Fibroblast of skin of right biceps (primary cell): ENCODE data around the gene LPCAT1.

Source experiments
- DNase-seq: peaks from one replicate; pipeline ENCODE4 v3.0.0-alpha.2; 2013

Gene LPCAT1

DNA sequence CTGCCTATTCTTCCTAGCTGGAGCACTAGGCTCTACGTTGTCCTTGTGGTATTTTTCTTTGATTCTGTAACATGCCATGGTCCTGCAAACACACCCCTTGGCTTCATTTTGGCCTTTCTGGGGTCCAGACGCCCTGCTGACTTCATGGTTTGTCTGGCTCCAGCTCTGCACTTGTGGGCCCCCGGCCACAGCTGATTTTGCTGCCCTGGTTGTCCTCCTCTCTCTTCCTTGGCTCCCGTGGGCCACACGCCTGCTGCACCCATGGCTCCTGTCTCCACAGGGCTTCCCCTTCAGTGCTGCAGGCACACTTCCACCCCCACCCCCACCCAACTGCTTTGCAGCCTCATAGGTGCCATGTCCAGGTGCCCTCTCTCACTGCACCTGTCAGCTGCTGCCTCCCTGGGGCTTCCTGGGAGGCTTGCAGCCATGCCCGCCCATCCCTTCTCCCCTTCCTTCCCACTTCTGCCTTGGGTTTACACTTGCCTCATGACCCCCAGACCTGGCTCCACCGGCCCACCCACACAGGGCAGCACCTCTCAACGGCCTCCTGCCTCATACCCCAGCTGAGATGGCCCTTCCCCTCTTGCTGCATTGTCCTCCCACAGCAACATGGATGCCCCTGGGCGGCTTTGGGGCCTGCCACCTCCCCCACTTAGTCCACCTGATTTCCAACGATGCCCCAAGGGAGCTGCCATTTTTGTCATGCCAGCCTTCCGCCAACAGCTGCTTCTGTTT lies 104.1 kb downstream of the LPCAT1 start:
- DNase-seq = no peak

GRCh38 chr5:1418921-1419280 lies 104.9 kb downstream of the LPCAT1 start:
- DNase-seq = no peak

DNA sequence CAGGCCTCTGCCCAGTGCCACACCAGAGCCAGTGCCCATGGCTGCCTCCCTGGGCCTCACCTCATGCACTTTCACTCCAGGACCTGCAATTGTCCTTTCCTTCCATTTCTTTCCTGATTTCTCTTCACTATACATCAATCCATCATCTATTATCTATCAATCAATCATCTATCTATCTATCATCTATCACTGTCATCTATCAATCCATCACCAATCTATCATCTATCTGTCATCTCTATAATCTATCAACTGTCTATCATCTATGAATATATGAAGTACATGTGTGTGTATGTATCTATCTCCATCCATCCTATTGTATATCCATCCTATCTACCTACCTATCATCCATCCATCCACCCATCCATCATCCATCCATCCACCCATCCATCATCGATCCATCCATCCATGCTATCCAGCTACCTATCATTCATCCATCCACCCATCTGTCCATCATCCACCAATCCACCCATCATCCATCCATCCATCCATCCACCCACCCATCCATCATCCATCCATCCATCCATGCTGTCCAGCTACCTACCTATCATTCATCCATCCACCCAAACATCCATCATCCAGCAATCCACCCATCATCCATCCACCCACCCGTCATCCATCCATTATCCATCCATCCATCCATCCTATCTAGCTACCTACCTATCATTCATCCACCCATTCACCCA lies 105.4 kb downstream of the LPCAT1 start:
- DNase-seq = no peak

- DNase-seq = no peak
Measured at GRCh38 chr5:1417586-1418225, 106.1 kb downstream of the LPCAT1 start.

DNA sequence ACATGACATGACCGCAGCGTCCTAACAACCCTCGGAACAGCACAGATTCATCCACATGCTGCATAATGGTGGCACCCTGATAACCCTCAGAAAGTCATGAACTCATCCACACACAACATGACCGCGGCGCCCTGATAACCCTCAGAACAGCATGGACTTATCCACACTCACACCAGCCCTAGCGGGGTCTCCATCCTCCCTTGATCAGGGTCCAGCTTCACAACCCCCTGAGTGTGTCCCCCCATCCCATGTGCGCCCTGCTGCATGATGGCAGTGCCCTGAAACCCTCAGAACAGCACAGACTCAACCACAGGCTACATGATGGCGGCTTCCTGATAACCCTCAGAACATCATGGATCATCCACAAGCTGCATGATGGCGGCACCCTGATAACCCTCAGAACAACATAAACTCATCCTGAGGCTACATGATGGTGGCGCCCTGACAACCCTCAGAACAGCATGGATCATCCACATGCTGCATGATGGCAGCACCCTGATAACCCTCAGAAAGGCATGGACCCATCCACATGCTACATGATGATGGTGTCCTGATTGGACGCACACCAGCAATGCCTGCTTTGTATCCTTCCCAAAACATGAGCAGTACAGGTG lies 106.8 kb downstream of the LPCAT1 start:
- DNase-seq = no peak

GRCh38 chr5:1415626-1416360 lies 108.0 kb downstream of the LPCAT1 start:
- DNase-seq = no peak

DNA sequence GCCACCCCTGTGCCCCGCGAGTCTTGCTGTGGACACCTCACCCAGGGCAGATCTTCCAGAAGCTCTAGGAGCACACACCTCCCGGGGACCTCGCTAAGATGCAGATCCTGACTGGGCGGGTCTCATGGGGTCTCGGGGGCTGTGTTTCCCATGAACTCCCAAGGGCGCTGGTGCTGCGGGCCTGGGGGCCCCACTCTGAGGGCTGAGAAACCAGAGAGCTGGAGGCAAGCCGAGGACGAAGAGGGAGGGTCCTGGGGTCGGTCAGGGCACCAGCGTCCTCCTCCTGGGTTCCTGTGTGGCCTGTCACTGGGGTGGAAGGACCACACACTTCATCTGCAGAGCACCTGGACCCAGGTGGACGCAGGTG lies 108.7 kb downstream of the LPCAT1 start:
- no peak for DNase-seq

DNA sequence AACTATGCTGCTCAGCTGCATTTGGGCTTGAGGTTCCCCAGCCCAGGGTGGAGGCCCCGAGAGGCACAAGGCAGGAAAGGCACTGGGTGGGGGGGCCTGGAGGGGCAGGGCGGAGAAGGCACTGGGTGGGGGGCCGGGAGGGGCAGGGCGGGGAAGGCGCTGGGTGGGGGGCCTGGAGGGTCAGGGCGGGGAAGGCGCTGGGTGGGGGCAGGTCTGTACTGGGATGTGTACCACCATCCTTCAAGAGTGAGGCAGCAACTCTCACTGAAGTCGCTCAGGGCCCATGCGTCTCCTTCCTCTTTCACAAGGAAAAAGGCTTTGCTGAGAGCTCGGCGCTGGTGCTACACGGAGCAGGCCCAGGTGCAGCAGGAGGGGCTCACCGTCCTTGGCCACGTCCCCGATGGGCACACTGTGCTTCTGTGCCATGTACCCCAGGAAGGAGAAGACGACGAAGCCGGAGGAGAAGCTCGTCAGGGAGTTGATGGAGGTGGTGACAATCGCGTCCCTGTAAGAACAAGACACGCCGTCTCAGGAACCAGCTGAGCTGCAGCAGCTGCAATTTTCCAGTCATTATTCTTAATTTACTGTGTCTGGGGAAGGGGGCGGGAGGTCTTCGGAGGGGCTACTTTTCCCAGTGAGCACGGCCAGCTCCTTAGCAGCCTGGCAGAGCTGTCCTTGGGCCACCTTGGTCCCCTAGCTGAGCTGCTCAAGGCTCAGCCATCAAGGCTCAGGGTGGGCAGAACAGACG lies 109.3 kb downstream of the LPCAT1 start:
- DNase-seq = no peak

GRCh38 chr5:1413611-1414241 lies 110.0 kb downstream of the LPCAT1 start:
- no peak for DNase-seq

DNA sequence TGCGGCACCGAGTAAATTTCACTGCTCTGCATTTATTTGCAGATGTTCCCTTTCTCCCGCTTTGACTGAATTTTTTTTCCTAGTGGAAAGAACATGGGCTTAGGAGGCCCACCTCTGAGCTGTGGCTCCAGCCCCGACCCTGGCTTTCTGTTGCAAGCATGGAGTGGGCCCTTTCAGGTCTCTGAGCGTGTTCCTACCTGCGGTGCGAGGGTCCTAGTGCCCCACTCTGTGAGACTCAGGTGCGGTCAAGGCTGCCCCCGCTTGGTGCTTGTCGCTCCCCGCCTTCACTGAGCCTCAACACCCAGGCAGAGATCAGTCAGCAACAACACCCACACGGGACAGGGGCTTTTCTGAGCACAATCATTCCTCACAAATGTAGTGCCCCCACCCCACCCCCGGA lies 110.5 kb downstream of the LPCAT1 start:
- no peak for DNase-seq

DNA sequence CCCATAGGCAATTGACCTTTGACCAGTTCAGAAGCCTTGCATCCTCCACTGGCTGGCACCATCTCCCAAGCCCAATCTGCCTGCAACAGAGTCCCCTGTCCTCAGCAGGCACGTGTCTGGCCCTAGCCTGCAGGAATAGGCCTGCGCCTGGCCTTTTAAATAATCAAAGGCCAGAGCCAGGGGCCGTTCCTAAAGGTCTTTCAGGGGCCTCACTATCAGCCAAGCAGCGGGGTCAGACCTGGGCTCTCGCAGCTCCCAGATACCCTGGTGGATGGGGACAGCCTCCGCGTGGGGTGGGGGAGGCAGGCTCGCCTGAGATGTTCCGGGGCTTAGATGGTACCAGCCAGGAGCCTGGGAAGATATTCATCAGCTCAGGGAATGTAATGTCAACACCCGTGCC lies 111.1 kb downstream of the LPCAT1 start:
- DNase-seq = no peak

GRCh38 chr5:1412163-1412562 lies 111.6 kb downstream of the LPCAT1 start:
- DNase-seq = no peak
